ENCODE results near the gene TMEM95.
A peak's percentile ranks its signal among the peaks of the same experiment; 100 is the strongest.

The TMEM95 gene

DNA sequence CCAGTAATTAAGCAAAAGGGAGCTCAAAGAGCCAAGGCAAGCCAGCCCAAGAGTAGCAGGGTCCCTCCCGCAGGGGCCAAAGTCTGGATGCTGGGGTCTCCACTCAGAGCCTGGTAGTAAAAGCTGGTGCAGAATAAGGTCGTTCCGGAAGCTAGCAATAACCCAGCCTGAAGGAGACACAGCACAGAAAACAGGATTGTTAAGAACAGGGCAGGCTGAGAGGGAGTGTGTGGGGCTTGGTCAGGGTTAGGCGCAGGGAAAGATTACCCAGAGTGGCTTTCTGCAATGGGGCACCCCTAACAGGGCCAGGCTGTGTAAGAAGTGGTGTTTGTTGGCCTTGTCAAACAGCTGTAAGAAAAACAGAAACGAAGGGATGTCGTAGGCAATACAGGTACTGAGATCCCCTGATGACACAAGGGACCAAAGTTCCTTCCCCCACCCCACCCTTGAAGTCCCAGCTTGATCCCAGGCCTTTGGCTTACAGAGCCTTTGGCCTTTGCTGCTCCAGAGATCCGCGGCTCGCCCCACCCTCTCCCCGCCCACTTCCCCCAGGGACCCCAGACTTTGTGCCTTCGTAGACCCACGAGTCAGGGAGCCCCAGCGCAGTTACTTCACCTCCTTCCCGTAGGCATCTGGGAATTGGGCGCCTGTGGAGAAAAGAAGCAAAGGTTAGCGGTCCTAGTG lies 48.2 kb downstream of the TMEM95 start:
- no peaks in the 10 kb centered on the region; the same call in 1 of the 2 replicates for H3K27me3 ChIP-seq (replicated peaks; ENCODE audit: control insufficient read depth, insufficient read depth, low read length)
- TF ChIP-seq, protein P1, sequence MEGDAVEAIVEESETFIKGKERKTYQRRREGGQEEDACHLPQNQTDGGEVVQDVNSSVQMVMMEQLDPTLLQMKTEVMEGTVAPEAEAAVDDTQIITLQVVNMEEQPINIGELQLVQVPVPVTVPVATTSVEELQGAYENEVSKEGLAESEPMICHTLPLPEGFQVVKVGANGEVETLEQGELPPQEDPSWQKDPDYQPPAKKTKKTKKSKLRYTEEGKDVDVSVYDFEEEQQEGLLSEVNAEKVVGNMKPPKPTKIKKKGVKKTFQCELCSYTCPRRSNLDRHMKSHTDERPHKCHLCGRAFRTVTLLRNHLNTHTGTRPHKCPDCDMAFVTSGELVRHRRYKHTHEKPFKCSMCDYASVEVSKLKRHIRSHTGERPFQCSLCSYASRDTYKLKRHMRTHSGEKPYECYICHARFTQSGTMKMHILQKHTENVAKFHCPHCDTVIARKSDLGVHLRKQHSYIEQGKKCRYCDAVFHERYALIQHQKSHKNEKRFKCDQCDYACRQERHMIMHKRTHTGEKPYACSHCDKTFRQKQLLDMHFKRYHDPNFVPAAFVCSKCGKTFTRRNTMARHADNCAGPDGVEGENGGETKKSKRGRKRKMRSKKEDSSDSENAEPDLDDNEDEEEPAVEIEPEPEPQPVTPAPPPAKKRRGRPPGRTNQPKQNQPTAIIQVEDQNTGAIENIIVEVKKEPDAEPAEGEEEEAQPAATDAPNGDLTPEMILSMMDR (IDR thresholded peaks at IDR 0.05; ENCODE audit: insufficient read depth, low read length, poor library complexity, severe bottlenecking) = no peak
- DNase-seq (ENCODE audit: extremely low read depth, insufficient read length) = no peak
- no peaks in the 10 kb centered on the region for H3K36me3 ChIP-seq (ENCODE audit: control insufficient read depth, insufficient read depth, low read length)
- peak overlapping the region; percentile 93 for H3K4me3 ChIP-seq (replicated peaks; ENCODE audit: low read depth, low read length)

DNA sequence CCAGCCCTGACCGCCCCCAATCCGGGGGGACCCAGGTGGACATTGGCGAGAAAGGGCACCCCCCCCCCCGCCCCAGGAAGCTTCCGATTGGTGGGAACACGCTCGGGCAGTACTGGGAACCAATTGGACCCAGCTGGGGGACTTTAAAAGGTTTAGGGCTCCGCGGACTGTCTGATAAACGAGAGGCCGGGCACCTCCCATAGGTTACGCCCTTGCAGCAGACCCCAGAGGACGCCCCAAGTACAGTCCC lies 48.7 kb downstream of the TMEM95 start:
- H3K27me3 ChIP-seq (replicated peaks; ENCODE audit: control insufficient read depth, insufficient read depth, low read length) = no peaks in the 10 kb centered on the region; the same call in 1 of the 2 replicates
- TF ChIP-seq, protein P1 (IDR thresholded peaks at IDR 0.05; ENCODE audit: insufficient read depth, low read length, poor library complexity, severe bottlenecking) = no peak
- no peak for DNase-seq (ENCODE audit: extremely low read depth, insufficient read length)
- H3K36me3 ChIP-seq (ENCODE audit: control insufficient read depth, insufficient read depth, low read length) = no peaks in the 10 kb centered on the region
- peak overlapping the region; percentile 93 for H3K4me3 ChIP-seq (replicated peaks; ENCODE audit: low read depth, low read length)

GRCh38 chr17:7403977-7404736 lies 49.2 kb downstream of the TMEM95 start, which contains the start of gene TMEM256:
Gene TMEM256, minus strand, starts transcription at chr17:7404097. Its CDS starts 13 bp downstream, at chr17:7404084.
- H3K36me3 ChIP-seq (ENCODE audit: control insufficient read depth, insufficient read depth, low read length) = no peaks in the 10 kb centered on the region
- DNase-seq (ENCODE audit: extremely low read depth, insufficient read length) = peak; percentile 91
- no peaks in the 10 kb centered on the region; the same call in 1 of the 2 replicates for H3K27me3 ChIP-seq (replicated peaks; ENCODE audit: control insufficient read depth, insufficient read depth, low read length)
- TF ChIP-seq, protein P1 (IDR thresholded peaks at IDR 0.05; ENCODE audit: insufficient read depth, low read length, poor library complexity, severe bottlenecking) = no peak
- H3K4me3 ChIP-seq (replicated peaks; ENCODE audit: low read depth, low read length) = peak within 1 kb of the TSS; percentile 93

DNA sequence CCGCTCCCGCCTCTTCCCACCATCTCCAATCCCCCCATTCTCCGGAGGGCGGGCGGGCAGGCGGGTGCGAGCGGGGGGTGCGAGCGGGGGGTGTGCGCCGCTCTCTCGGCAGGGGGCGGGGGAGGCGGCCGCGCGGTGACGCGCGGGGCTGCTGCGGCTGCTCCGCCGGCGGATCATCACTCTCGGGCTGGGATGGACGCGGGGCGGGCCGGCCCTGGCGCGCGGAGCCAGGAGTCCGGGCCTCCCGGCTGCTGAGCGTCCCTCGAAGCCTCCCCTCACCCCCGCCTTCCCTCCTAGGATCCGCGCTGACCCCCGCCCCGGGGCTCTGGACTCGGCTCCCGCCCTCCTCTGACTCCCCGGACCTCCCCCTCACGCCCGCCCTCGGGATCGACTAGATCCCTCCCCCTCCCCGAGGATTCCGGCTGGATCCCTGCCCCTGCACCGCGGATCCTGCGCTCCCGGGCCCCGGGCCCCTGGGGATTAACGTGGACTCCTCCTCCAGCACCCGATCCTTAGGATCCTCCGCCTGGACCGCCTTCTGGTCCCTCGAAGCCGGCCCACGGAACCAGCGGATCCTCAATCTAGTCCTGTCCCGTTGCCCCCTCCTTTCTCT lies 49.9 kb downstream of the TMEM95 start:
- Histone ChIP-seq H3K36me3 (ENCODE audit: control insufficient read depth, insufficient read depth, low read length) (no peaks in the 10 kb centered on the region), H3K4me3 (replicated peaks; ENCODE audit: low read depth, low read length) (peak overlapping the region; percentile 93), H3K27me3 (replicated peaks; ENCODE audit: control insufficient read depth, insufficient read depth, low read length) (no peaks in the 10 kb centered on the region; the same call in 1 of the 2 replicates)
- TF ChIP-seq, protein P1 (IDR thresholded peaks at IDR 0.05; ENCODE audit: insufficient read depth, low read length, poor library complexity, severe bottlenecking) = no peak
- DNase-seq (ENCODE audit: extremely low read depth, insufficient read length) = no peak

GRCh38 chr17:7405350-7406234 lies 50.6 kb downstream of the TMEM95 start:
- peak overlapping the region; percentile 93; the same call in 1 of the 2 replicates for H3K4me3 ChIP-seq (replicated peaks; ENCODE audit: low read depth, low read length)
- DNase-seq (ENCODE audit: extremely low read depth, insufficient read length) = no peak
- no peaks in the 10 kb centered on the region; the same call in none of the 2 replicates for H3K27me3 ChIP-seq (replicated peaks; ENCODE audit: control insufficient read depth, insufficient read depth, low read length)
- H3K36me3 ChIP-seq (ENCODE audit: control insufficient read depth, insufficient read depth, low read length) = no peaks in the 10 kb centered on the region
- TF ChIP-seq, protein P1 (IDR thresholded peaks at IDR 0.05; ENCODE audit: insufficient read depth, low read length, poor library complexity, severe bottlenecking) = no peak

Measured in GM06990 (cell line).